ES-I3 (cell line): Measurements from ENCODE around the gene ABCA4.

Experiments
- H3K36me3 ChIP-seq: 2 replicates; pipeline ENCODE4 v1.6.1; 2013; ENCODE audit warnings: mild to moderate bottlenecking, low read length, control low read depth, moderate library complexity; ENCODE audit not compliant: insufficient read depth
- H3K4me1 ChIP-seq: 2 replicates; pipeline ENCODE4 v1.6.1; 2013; ENCODE audit warnings: mild to moderate bottlenecking, control low read depth, low read length; ENCODE audit not compliant: insufficient read depth
- H3K9ac ChIP-seq: 2 replicates; pipeline ENCODE4 v1.6.1; 2013; ENCODE audit warnings: low read depth, mild to moderate bottlenecking, low read length, moderate library complexity
- H3K9me3 ChIP-seq: 2 replicates; pipeline ENCODE4 v1.6.1; 2013; ENCODE audit warnings: mild to moderate bottlenecking, low read length, moderate library complexity; ENCODE audit not compliant: control insufficient read depth, insufficient read depth

The ABCA4 gene

GRCh38 chr1:94093396-94093795 lies 27.6 kb downstream of the ABCA4 start:
- Histone ChIP-seq H3K9me3 (no peaks in the 10 kb centered on the region), H3K36me3 (no peaks in the 10 kb centered on the region), H3K9ac (no peak overlapping the region), H3K4me1 (peaks cover 49% of the 10 kb centered on the region)

GRCh38 chr1:94092210-94092613 lies 28.7 kb downstream of the ABCA4 start:
- Histone ChIP-seq H3K9me3 (no peaks in the 10 kb centered on the region), H3K36me3 (no peaks in the 10 kb centered on the region), H3K4me1 (peaks cover 49% of the 10 kb centered on the region), H3K9ac (no peak overlapping the region)

- H3K9ac ChIP-seq, result no peak overlapping the region
- peaks cover 49% of the 10 kb centered on the region for H3K4me1 ChIP-seq
Measured at GRCh38 chr1:94090761-94091160, 30.2 kb downstream of the ABCA4 start.

GRCh38 chr1:94087193-94087592 lies 33.8 kb downstream of the ABCA4 start:
- Histone ChIP-seq H3K9me3 (no peaks in the 10 kb centered on the region), H3K36me3 (no peaks in the 10 kb centered on the region), H3K9ac (no peak overlapping the region), H3K4me1 (peaks cover 18% of the 10 kb centered on the region)

More at GRCh38 chr1:94090761-94091160, 30.2 kb downstream of the ABCA4 start:
- Histone ChIP-seq H3K36me3 (no peaks in the 10 kb centered on the region), H3K9me3 (no peaks in the 10 kb centered on the region)

- Histone ChIP-seq H3K36me3 (no peaks in the 10 kb centered on the region), H3K4me1 (no peaks in the 10 kb centered on the region; the same call in 1 of the 2 replicates), H3K9ac (no peak overlapping the region), H3K9me3 (no peaks in the 10 kb centered on the region)
Measured at GRCh38 chr1:94084547-94084946, 36.4 kb downstream of the ABCA4 start.

GRCh38 chr1:94084085-94084484 lies 36.9 kb downstream of the ABCA4 start:
- H3K4me1 ChIP-seq, result peaks cover 1% of the 10 kb centered on the region; the same call in 1 of the 2 replicates
- no peak overlapping the region for H3K9ac ChIP-seq
- H3K36me3 ChIP-seq, result no peaks in the 10 kb centered on the region
- no peaks in the 10 kb centered on the region for H3K9me3 ChIP-seq

GRCh38 chr1:94083681-94084080 lies 37.3 kb downstream of the ABCA4 start:
- Histone ChIP-seq H3K9me3 (no peaks in the 10 kb centered on the region), H3K9ac (no peak overlapping the region), H3K36me3 (no peaks in the 10 kb centered on the region), H3K4me1 (peaks cover 3% of the 10 kb centered on the region; the same call in 1 of the 2 replicates)

GRCh38 chr1:94081566-94082344 lies 39.2 kb downstream of the ABCA4 start:
- Histone ChIP-seq H3K4me1 (peaks cover 3% of the 10 kb centered on the region; the same call in 1 of the 2 replicates), H3K9me3 (no peaks in the 10 kb centered on the region), H3K36me3 (no peaks in the 10 kb centered on the region), H3K9ac (no peak overlapping the region)

DNA sequence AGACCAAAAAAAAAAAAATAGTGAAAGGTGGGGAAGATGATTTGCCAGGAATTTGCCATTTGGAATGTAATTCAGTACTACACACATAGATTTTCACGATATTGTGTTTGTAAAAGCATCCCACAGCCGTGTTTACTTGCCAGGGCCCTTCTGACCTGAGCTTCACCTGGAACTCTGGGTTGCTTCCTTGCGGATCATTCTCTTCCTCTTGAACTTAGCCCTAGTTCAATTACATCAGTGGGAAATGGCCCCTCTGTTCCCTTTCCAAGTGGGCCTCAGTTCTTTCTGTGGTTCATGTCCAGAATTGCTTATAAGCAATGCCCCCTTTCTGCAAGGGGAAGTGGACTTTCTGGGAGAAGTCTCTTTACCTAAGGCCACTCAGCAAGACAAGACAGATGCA lies 41.0 kb downstream of the ABCA4 start:
- peaks cover 3% of the 10 kb centered on the region; the same call in 1 of the 2 replicates for H3K4me1 ChIP-seq
- H3K36me3 ChIP-seq, result no peaks in the 10 kb centered on the region
- no peaks in the 10 kb centered on the region for H3K9me3 ChIP-seq
- H3K9ac ChIP-seq, result no peak overlapping the region

GRCh38 chr1:94079080-94079940 lies 41.6 kb downstream of the ABCA4 start:
- H3K36me3 ChIP-seq, result no peaks in the 10 kb centered on the region
- H3K9ac ChIP-seq, result no peak overlapping the region
- H3K4me1 ChIP-seq, result peaks cover 3% of the 10 kb centered on the region; the same call in 1 of the 2 replicates
- H3K9me3 ChIP-seq, result no peaks in the 10 kb centered on the region

DNA sequence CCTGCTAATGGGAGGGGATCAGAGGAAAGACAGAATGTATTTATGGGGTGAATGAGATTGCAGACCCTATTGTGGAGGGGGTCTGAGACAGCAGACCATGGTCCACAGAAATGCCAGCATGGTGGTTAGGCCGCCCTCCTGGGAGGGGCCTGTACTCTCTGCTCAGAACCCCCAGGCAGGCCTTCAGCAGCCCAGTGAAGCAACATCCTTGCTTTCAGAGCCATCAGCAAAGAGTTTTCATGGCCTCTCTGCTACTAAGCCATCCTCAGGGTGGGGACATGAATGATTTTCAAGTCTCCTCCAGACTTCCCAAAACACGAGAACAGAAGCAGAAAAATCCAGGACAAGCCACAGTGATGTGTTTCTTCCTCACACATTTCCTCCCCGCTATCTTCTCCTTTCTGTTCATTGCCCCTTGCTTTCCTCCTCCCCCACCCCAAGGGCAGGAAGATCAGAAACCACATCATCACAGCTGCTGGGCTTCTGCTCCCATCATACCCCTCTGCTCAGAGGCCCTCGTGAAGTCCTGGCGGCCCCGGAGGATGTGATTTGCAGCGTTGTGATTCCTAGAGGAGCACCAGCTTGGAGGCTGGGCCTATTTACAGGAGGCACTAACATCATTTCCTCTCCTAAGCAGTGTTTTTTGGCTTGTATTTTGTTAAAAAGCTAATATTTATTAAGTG lies 48.0 kb downstream of the ABCA4 start:
- Histone ChIP-seq H3K9ac (no peak overlapping the region), H3K36me3 (no peaks in the 10 kb centered on the region), H3K9me3 (no peaks in the 10 kb centered on the region), H3K4me1 (peaks cover 13% of the 10 kb centered on the region; the same call in 1 of the 2 replicates)

GRCh38 chr1:94071976-94072375 lies 49.0 kb downstream of the ABCA4 start:
- no peaks in the 10 kb centered on the region for H3K9me3 ChIP-seq
- no peaks in the 10 kb centered on the region for H3K36me3 ChIP-seq
- no peak overlapping the region for H3K9ac ChIP-seq
- H3K4me1 ChIP-seq, result peaks cover 13% of the 10 kb centered on the region; the same call in 1 of the 2 replicates

- no peaks in the 10 kb centered on the region for H3K36me3 ChIP-seq
- H3K4me1 ChIP-seq, result peaks cover 13% of the 10 kb centered on the region; the same call in 1 of the 2 replicates
- H3K9ac ChIP-seq, result no peak overlapping the region
- no peaks in the 10 kb centered on the region for H3K9me3 ChIP-seq
Measured at GRCh38 chr1:94071391-94071790, 49.6 kb downstream of the ABCA4 start.

DNA sequence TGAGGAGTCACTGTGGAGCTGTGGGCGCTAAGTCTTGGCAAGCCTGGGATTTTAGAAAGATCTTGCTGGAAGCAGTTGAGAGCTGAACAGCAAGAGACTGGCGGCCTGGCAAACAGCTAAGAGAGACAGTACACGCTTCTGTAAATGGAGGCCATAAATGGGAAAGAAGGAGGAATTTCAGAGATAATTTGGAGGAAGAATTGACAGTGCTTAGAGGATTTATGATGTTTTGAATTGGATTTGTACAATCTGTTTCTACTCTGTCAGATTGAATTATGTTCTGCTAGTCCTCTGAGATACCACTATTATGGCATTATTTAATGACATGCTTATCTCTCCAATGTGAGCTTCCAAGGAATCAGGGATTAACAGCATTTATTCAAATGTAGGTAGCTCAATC lies 50.1 kb downstream of the ABCA4 start:
- peaks cover 13% of the 10 kb centered on the region; the same call in 1 of the 2 replicates for H3K4me1 ChIP-seq
- H3K36me3 ChIP-seq, result no peaks in the 10 kb centered on the region
- H3K9ac ChIP-seq, result no peak overlapping the region
- no peaks in the 10 kb centered on the region for H3K9me3 ChIP-seq
